GM18508 (cell line): ENCODE data around the gene EPHB2.

Experiments
- ATAC-seq: cut with Tn5 transposase; IDR thresholded peaks from one replicate; pipeline ENCODE4 v1.9.1; 2021; ENCODE audit warnings: moderate number of reproducible peaks; ENCODE audit not compliant: insufficient read depth, unreplicated experiment

The EPHB2 gene

DNA sequence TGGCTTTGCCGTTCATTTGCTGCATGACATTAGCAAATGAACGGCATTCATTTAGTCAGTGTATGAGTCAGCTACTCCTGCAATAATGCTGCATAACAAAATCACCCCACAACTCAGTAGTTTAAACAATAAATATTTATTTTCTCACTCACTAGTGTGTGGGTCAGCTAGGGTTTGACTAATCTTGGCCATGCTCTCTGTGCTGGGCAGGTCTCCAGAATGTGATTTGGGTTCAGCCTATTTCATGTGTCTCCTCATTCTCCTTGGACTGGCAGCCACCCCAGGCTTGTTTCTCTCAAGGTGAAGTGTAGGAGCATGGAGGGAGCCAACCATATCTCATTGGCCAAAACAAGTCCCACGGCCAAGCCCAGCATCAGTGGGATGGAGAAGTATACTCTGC is 157.7 kb downstream of the EPHB2 start:
- no peak for ATAC-seq

DNA sequence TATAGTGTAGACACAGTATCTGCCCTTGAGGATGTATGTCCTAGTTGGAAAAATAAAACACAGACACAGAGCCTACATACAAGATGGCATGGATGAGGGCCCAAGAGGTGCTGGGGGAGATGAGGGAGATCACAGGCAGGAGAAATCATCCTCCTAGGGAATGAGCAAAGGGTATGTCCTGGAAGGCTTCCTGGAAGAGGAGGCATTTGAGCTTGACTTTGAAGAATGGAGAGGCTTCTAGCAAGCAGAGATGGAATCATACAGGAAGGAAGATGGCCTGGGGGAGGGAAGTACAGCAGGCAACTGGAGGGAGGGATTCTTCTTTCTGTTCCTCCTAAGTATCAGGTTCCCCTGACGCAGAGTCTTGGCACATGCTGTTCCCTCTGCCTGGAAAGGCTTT is 158.7 kb downstream of the EPHB2 start:
- ATAC-seq, result no peak

DNA sequence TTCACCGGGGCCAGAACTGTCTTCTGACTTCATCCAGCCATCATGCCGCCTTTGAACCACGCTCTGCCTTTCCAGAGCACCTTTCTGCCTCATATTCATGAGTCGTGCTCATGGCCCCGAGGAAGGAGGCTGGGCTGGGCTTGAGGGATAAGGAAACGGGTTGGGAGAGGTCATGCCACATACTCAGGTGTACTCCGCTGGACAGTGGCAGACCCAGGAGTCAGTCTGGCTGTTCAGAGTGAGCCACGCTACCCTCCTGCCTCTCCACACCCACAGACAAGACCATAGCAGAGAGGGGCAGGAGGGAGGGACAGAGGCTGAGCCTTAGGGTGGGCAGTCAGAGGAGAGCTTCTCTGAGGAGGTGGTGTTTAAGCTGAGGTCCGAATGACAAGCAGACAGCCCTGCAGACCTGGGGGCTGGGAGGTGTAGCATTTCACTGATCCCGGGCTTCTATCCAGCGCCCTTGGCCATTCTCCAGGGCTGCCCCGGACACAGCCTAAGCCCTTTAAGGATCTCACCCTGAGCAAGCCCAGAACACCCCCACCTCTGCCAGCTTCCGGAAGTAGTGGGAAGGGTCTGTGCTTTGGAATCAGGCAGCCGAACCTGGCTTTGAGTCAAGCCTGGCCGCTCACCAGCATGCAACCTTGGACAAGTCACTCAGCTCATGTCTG is 159.7 kb downstream of the EPHB2 start:
- no peak for ATAC-seq

DNA sequence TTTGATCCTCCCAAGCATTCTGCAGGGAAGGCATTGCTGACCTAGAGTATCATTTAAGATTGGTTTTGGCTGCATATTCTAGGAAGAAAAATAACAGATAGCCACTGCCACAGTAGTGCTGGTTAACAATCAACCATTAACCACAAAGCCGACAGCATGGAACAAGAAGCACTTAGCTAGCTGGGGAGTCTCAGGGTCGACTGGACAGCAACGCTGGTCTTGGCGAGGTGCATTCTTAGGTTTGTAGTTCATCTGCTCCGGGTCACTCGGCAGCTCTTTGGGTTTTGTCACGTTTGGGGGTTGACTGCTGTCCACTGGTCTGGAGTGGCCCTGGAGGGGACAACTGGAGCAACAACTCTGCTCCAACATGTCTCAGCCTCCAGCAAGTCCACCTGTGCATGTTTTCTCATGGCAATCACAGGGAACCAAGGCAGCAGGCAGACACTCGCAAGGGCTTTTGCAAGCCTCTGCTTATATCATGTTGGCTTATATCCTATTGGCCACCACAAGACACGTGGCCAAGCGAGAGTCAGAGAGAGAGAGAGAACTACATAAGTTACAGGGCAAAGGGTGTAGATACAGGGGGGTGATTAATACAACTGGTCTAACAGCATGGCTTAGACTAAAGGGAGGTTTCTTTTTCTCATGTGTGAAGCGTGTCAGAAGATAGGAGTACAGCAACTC is 162.5 kb downstream of the EPHB2 start:
- no peak for ATAC-seq

DNA sequence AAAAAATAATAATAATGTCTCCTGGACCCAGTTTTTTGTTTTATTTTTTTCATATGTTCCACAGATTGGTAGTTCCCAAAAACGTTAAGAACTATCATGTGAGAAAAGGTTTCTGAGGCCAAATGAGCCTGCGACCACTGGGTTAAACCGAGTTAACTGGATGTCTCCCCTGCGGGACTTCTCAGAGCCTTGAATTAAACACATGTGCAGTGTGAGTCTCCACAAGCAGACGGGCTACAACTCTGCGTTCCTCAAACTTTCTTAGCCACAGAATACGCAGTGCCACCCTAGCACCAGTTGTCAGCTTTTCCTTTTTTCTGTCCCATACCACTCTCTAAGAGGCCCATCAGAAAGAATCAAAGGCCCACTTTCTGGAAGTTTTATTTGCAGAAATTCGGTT is 164.1 kb downstream of the EPHB2 start:
- no peak for ATAC-seq

DNA sequence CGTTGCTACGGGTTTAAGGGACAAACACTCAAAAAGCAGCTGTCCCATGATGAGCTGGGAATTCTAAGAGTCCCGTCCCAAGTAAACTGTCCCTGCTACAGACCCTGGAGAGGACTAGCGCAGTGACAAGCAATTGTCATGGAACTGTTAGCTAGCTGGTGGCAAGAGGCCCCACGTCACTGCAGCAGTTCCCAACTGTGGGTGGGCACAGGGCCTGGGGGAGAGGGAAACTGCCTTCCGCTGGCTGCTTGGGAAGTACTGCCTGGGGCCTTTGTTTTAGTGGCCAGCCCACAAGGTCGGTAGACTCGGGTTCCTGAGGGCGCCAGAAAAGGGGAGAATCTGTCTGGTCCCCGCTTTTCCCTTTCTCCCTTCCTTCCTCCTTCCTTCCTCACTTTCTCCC is 164.6 kb downstream of the EPHB2 start:
- ATAC-seq, result no peak

DNA sequence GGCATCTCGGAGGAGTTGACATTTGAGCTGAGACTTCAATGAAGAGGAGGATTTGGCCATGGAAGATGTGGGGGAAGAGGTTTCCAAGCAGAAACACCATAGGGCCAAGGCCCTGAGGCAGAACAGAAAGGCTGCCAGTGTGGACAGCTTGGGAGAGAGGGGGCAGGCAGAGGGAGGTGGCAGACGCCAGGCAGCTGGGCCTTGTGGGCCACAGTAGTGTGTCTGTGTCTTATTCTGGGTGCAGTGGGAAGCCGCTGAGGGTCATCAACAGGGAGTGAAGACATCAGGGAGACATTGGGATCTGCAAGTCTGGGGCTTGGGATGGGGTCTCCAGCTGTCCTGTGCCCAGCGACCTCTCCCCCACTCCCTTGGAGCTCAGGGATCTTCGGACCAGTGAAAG is 165.2 kb downstream of the EPHB2 start:
- no peak for ATAC-seq

DNA sequence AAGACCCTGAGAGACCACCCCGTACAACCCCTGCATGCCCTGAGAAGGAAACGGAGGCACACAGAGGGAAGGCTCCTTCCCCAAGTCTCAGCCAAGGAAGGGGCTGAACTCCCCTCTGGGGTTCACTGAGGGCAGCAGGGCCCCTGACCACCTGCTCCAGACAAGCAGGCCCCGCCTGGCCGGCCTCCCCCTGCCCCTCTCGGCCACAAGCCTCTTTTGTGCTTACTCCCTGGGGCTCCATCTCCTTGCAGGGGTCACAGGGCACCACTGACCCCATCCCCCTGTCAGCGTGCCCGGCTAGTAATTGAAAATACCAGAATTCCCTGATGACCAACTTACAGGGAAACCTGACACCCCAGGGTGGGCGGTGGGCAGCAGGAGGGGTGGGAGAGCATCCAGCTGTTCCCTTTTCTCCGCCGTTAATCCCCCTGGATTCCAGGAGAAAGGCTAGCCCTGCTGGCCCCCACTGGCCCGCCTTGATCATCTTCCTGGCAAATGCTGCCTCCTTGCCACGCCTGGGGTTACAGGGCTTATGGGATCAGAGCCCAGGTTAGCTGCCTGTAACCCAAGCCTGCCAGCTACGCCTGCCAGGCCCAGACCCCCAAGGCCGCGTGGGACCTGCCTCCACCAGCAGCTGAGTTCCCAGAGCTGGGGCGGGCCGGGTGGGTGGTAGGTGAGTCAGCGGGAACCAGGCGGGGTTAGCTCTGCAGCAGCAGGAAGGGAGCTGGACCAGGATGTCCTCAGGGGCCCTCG is 165.9 kb downstream of the EPHB2 start:
- ATAC-seq, result no peak

DNA sequence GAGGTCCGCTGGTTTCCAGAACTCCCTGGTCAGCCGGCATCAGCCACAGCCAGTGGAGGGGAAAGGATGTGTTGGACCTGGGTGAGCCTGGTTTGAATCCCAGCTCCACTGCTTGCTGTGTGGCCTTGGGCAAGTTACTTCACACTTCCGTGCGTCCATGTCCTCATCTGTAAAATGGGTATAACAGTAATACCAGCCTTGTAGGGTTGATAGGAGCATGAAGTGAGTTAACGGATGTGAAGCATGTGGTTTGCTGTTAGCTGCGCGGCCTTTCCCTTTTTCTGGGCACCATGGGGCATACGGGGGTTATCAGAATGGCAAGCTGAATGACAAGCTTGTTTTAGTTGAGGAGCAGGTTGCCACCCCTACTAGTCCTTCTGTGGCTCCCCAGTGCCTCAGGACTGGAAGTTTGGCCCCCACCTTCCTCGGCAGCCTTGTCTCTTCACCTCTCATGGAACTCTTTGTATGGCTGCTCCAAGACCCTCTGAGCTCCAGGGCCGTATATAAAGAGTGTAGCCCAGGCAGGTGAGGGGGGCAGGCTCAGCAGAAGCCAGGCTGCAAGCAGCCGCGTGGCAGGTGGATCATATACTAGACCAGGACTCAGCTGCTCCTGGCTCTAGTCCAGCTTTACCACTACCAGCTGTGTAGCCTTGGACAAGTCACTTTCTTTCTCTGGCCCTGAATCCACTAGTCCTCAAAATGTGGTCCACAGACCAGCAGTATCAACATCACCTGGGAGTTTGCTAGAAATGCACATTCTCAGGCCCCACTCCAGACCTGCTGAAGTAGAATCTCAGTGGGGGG is 166.7 kb downstream of the EPHB2 start:
- no peak for ATAC-seq

DNA sequence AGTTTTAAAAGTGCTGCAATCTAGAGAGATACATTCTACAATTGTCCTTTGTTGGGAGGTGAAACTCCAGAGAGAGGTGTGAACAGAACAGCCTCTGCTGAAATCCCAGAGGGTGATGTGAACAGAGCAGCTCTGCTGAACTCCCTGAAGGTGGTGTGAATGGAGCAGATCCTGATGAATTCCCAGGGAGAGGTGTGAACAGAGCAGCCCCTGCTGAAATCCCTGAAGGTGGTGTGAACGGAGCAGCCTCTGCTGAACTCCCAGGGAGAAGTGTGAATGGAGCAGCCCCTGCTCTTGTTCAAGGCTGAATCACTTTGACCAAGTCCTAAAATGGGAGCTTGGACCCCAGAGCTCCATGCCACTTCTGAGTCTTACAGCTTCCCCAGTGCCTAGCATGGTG is 167.3 kb downstream of the EPHB2 start:
- ATAC-seq, result no peak

DNA sequence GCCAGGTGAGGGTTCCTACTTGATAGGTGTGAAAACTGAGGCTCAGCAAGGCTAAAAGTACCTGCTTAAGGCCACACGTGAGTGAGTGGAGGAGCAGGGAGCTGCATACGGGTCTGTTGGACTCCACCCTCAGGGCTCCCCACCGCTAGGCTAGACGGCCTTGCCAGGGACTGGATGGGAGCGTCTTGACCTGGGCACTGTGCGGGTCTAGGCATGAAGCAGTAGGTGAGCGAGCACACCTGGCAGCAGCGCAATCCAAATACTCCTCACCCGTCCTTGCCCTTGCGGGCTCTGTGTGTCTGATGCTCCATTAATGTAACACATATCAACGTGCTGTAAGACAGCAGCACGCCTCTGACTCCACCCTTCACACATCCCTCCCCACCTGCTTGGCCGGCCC is 168.0 kb downstream of the EPHB2 start:
- no peak for ATAC-seq

DNA sequence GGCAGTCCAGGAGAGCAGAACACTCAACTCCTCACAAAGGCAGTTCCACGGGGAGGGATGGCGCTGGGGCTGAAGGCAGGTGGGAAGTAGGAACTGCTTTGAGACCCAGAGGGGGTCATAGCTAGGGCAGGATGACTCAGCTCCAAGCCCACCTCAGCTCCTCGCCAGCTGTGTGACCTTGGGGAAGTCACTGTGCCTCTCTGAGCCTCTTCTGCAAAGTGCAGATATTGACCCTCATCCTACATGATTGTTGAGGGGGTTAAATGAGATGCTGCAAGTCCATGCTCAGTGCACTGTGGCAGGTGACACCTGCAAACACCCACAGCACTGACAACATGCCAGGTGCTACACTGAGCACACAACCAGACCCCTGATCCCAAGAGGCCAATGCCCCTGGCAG is 168.8 kb downstream of the EPHB2 start:
- ATAC-seq, result no peak

DNA sequence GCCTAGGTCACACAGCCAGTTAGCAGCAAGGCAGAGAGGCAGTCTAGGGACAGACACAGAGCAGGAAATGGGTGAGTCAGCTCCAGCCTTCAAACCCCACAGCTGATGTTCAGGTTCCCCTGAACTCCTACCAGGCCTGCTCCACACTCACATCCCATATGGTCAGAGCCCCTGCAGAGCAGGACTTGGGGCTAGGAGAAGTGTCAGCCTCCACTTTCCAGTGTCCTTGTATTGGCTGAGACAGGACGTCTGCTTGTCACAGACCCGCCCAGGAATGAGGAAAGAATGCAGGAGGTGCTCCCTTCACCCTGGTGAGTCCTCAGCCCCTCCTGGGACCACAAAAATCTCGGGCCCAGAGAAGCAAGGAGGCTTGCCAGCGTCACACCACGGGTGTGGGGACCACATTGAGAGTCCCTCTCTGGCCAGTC is 169.5 kb downstream of the EPHB2 start:
- ATAC-seq, result no peak

DNA sequence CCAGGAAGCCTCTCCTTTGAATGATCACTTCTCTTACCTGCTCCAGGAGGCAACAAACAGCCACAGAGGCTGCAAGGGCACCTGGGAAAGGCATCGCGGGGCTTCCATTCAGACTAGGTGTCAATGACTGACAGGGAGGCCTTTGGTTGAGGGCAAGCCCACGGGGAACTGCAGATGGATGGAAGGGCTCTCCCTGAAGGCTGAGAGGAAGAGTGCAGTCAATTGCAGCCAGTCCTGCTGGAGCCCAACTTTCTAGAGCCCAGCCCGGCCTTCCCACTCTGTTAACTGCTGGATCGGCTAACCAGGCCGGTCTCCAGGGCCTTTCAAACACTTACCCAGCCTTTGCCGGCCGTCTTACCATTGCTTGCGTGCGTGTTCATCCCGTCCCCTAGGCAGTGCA is 172.8 kb downstream of the EPHB2 start:
- ATAC-seq, result no peak

DNA sequence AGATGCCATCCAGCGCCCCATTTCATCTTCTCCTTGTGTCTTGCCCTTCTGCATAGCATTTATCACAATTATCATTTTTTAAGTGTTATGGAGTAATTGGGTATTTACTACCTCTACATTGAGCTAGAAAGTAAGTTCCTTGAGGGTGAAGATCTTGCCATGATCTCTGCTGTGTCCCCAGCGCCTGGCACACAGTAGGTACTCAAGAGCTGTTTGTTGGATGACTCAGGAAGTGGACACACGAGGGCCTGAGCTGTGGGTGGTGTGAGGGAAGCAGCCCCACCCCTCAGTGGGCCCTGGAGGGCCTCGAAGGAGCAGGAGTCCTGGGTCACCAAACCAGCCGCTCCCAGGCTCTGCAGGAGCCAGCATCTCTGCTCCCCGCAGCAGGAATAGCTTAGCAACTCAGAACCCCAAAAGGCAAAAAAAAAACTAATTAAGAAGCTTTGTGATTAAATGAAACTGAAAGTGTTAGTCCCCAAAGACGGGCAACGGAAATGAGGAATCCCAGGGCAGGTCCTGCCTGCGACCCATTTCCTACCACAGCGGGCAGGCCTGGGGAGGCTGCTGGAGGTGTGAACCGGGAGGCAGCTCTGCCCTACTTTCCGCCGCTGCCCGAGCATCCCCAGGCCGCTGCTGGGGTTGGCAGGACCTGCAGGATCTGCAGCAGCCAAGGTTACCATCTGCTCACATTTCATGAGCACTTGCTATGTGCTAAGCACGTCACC is 174.3 kb downstream of the EPHB2 start:
- ATAC-seq, result no peak

DNA sequence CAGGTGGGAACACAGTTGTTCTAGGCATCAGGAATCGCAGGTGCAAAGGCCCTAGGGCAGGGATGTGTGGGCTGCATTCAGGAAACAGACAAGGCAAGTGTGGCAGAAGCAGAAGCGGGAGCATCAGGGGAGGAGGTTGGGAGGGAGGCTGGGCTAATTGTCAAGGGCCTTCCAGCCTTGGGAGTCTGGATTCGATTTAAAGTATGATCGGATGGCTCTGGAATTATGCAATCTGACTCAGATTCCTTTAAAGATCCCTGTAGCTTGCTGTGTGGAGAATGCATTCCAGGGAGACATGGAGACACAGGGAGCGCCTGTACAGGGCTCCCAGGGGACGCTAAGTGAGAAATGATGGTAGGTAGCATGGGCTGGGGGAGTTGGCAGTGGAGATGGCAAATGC is 175.6 kb downstream of the EPHB2 start:
- no peak for ATAC-seq

DNA sequence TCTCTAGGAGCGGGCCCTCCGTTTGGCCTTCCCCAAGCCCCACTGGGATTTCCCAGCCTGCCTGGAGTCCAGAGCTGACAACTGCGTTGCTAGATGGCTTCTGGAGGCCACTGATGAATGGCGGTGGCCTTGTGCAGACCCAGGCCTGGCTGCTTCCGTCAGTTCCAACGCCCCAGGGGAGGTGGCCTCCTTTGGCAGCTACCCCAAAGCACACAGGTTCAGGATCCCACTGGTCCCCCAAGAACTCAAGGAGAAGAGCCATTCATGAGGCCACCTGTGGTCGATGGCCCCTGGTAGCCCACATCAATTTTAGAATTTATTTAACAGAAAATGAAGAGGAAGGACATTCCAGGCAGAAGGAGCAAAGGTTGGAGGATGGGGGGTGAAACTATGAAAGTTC is 176.9 kb downstream of the EPHB2 start:
- ATAC-seq, result no peak

DNA sequence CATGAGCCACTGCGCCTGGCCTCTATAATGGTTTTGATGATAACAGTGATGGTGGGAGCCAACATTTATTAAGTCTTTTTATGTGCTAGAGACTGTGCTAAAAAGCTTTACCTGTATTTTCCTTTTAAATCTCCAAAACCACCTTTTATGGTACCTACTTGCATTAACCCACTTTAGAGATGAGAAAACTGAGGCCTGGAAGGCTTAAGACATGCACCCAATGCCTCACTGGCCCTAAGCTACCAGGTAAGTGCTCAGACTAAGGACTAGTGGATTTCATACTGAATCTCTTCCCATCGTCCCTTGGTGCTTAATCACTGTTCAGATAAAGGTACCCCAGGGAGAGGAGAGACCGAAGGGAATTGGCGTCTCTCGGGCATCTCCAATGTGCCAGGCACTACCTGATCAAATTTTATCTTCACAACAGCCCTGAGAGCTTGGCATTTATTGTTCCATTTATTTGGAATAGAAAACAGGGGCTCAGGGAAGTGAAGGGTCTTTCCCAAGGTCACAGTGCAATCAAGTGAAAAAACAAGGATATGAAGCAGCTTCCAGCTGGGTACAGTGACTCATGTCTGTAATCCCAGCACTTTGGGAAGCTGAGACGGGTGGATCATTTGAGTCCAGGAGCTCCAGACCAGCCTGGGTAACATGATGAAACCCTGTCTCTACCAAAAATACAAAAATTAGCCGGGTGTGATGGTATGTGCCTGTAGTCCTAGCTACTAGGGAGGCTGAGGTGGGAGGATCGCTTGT is 177.9 kb downstream of the EPHB2 start:
- no peak for ATAC-seq

DNA sequence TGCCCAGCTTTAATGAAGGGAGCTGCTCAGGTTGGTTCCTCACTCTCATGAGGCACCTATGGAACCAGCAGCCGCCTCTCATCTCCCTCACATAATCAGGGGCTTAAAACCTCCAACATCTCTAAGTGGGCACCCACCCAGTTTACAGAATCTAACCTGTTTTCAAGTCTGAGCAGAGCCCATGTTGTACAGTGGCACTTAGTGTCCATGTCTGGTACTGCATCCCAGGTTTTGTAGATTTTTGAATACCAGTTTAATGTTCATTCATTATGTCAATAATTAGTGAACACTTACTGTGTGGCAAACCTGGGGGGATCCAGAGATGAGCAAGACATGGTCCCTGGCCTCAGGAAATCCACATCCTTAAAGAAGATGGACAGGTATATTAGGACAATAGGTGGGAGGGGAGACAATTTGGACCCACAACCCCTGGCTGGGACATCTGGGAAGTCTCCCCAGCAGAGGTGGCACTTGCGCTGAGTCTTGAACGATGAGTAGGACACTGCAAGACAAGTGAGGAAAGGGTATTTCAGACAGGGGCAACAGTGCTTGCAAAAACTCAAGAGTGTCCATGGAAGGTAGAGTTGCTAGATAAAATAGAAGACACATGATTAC is 178.7 kb downstream of the EPHB2 start:
- no peak for ATAC-seq
